GM18873 (cell line): ENCODE measurements around the gene SIPA1L3.

Source experiments
- ATAC-seq: cut with Tn5 transposase; IDR thresholded peaks from one replicate; pipeline ENCODE4 v1.9.1; 2021; ENCODE audit warnings: mild to moderate bottlenecking, moderate library complexity, moderate number of reproducible peaks; ENCODE audit not compliant: unreplicated experiment, low FRiP score

Gene SIPA1L3

GRCh38 chr19:38202504-38202903 is 295.5 kb downstream of the SIPA1L3 start:
- no peak for ATAC-seq

- ATAC-seq, result no peak
Measured at GRCh38 chr19:38203197-38203596, 296.2 kb downstream of the SIPA1L3 start.

DNA sequence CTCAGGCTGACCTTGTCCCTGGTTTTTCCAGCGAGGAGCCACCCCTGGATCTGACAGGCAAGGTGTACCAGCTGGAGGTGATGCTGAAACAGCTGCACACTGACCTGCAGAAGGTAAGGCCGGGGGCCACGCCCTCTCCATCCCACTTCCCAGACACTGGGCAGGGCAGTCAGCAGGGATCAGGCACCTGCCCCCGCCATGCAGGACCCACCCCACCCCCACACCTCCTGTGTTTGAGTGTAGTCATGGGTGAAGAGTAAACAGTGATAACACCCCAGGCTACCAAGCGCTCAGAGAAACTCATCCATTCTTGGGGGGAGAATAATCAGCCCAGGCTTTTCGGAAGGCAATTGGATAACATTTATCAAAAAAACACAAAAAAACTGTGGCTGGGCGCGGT is 297.1 kb downstream of the SIPA1L3 start:
- no peak for ATAC-seq

DNA sequence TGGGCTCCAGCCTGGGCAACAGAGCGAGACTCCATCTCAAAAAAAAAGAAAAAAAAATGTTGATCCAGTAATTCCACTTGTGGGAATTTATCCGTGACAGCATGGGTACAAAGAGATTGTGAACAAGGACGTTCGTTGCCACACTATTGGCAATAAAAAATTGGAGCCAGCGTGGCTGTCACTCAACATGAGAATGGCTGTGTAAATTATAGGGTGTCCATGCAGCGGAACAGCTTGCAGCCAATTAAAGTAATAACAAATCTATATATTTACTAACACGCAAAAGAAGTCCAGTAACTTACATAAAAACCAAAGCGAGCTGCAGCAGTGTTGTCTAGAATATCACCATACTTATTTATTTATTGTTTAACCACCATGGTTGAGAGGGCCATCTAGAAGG is 297.7 kb downstream of the SIPA1L3 start:
- no peak for ATAC-seq

- no peak for ATAC-seq
Measured at GRCh38 chr19:38206006-38206745, 299.2 kb downstream of the SIPA1L3 start.

- no peak for ATAC-seq
Measured at GRCh38 chr19:38206928-38207327, 299.9 kb downstream of the SIPA1L3 start.

GRCh38 chr19:38207543-38207942 is 300.5 kb downstream of the SIPA1L3 start:
- no peak for ATAC-seq

GRCh38 chr19:38208571-38208970 is 301.6 kb downstream of the SIPA1L3 start:
- no peak for ATAC-seq

DNA sequence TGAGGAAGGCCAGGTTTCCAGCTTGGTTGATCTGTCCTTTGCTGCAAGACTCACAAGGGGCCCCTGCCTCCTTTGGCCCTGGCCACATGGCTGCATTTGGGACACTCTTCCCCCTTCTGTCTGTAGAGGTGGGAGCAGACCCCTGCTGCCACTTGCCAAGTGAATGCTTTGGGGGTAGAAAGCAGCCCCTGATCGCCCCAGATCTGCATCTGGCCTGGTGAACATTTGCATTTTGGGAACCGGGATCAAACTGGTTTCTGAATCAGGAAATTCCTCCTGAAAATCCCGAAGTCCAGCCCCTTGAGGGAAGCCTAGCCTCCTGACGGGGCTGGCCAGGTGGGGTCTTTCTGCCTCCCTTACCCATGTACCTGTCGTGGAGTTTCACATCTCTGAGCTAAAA is 302.1 kb downstream of the SIPA1L3 start:
- ATAC-seq, result no peak

- ATAC-seq, result no peak
Measured at GRCh38 chr19:38209671-38210457, 302.9 kb downstream of the SIPA1L3 start.

- no peak for ATAC-seq
Measured at GRCh38 chr19:38210458-38210987, 303.5 kb downstream of the SIPA1L3 start.

- ATAC-seq, result no peak
Measured at GRCh38 chr19:38211151-38211591, 304.2 kb downstream of the SIPA1L3 start.

GRCh38 chr19:38211766-38212165 is 304.8 kb downstream of the SIPA1L3 start:
- ATAC-seq, result no peak

- no peak for ATAC-seq
Measured at GRCh38 chr19:38213469-38213868, 306.5 kb downstream of the SIPA1L3 start.

DNA sequence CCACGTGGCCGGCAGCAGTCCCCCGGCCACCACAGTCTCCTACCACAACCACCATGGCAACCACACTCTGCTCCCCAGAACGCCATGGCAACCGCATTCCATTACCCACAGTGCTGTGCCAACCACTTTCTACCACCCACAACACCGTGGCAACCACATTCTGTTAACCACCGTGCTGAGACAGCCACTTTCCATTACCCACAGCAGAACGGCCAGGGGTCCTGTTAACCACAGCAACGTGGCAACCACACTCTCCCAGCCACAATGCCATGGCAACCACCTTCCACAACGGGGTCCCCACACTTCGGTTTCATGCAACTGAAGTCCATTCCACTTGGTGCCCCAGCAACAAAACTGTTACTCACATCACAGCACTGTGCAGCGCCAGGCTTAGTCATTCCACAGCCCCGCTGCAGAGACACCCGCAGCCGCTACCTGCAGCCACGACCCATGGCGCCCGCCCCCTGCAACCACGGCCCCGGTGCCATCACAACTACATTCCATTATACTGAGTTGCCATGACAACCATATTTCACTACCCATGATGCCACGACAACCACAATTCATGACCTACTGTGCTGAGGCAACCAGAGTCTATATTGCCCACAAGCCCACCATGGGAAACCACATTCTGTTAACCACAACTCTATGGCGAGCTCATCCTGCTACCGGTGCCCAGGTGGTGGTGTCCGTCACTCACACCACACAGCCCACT is 307.1 kb downstream of the SIPA1L3 start:
- no peak for ATAC-seq

GRCh38 chr19:38216785-38217641 is 310.0 kb downstream of the SIPA1L3 start:
- no peak for ATAC-seq

- no peak for ATAC-seq
Measured at GRCh38 chr19:38218204-38218603, 311.2 kb downstream of the SIPA1L3 start.

GRCh38 chr19:38219221-38219620 is 312.2 kb downstream of the SIPA1L3 start:
- no peak for ATAC-seq

DNA sequence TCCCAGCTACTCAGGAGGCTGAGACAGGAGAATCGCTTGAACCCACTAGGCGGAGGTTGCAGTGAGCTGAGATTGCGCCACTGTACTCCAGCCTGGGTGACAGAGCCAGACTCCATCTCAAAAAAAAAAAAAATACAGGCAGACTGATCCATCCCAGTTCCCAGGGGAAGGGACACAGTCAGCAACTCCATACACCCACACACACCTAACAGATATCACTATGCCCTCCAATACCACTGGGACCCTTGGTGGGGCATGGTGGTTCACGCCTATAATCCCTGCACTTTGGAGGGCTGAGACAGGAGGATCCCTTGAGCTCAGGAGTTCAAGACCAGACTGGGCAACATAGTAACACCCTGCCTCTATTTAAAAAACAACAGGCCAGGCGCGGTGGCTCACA is 314.4 kb downstream of the SIPA1L3 start:
- no peak for ATAC-seq
